GM18526 (cell line): ENCODE results near the gene ZNF579.

Experiments
- POLR2A ChIP-seq: IDR thresholded peaks from 3 replicates; pipeline ENCODE4 v1.6.1; 2011; ENCODE audit not compliant: insufficient read length; ENCODE audit errors: extremely low read depth

Gene ZNF579

GRCh38 chr19:55559684-55560083 is 21.0 kb downstream of the ZNF579 start:
- no peak for TF ChIP-seq POLR2A

GRCh38 chr19:55554741-55555152 is 25.9 kb downstream of the ZNF579 start:
- TF ChIP-seq POLR2A, result no peak

GRCh38 chr19:55554302-55554701 is 26.3 kb downstream of the ZNF579 start:
- TF ChIP-seq POLR2A, result no peak

GRCh38 chr19:55553217-55554182 is 27.1 kb downstream of the ZNF579 start:
- no peak for TF ChIP-seq POLR2A

- TF ChIP-seq POLR2A, result no peak
These were observed 28.0 kb downstream of the ZNF579 start for GRCh38 chr19:55552620-55553019.

GRCh38 chr19:55552206-55552605 is 28.4 kb downstream of the ZNF579 start:
- no peak for TF ChIP-seq POLR2A

GRCh38 chr19:55550321-55550650 is 30.4 kb downstream of the ZNF579 start:
- TF ChIP-seq POLR2A, result no peak

GRCh38 chr19:55549500-55550320 is 30.9 kb downstream of the ZNF579 start:
- TF ChIP-seq POLR2A, result no peak

GRCh38 chr19:55546822-55547614 is 33.6 kb downstream of the ZNF579 start:
- no peak for TF ChIP-seq POLR2A

GRCh38 chr19:55546011-55546410 is 34.6 kb downstream of the ZNF579 start:
- no peak for TF ChIP-seq POLR2A

GRCh38 chr19:55545443-55545842 is 35.2 kb downstream of the ZNF579 start, which contains the start of gene SBK3:
SBK3 (minus strand) TSS chr19:55545543; CDS start chr19:55545543, 0 bp downstream.
- no peak for TF ChIP-seq POLR2A

GRCh38 chr19:55544776-55545439 is 35.7 kb downstream of the ZNF579 start:
- TF ChIP-seq POLR2A, result no peak

- no peak for TF ChIP-seq POLR2A
These were observed 36.6 kb downstream of the ZNF579 start for GRCh38 chr19:55544014-55544413.

GRCh38 chr19:55543567-55543966 is 37.1 kb downstream of the ZNF579 start:
- no peak for TF ChIP-seq POLR2A
